GM19099 (cell line): Measurements from ENCODE around the gene RAI1.

ENCODE experiments used
- POLR2A ChIP-seq: IDR thresholded peaks from 3 replicates; pipeline ENCODE4 v1.6.1; 2011; ENCODE audit warnings: low read depth; ENCODE audit not compliant: insufficient read length; ENCODE audit errors: extremely low read depth

The RAI1 gene

GRCh38 chr17:17661834-17662385 lies 19.3 kb upstream of the RAI1 start:
- no peak for TF ChIP-seq POLR2A

GRCh38 chr17:17663160-17664063 lies 17.8 kb upstream of the RAI1 start:
- TF ChIP-seq POLR2A: no peak

GRCh38 chr17:17664064-17664452 lies 17.2 kb upstream of the RAI1 start:
- no peak for TF ChIP-seq POLR2A

- no peak for TF ChIP-seq POLR2A
Measured at GRCh38 chr17:17665255-17665654, 16.0 kb upstream of the RAI1 start.

GRCh38 chr17:17666111-17666714 lies 15.0 kb upstream of the RAI1 start:
- no peak for TF ChIP-seq POLR2A

GRCh38 chr17:17667231-17667630 lies 14.0 kb upstream of the RAI1 start:
- no peak for TF ChIP-seq POLR2A

- TF ChIP-seq POLR2A: no peak
Measured at GRCh38 chr17:17667947-17668346, 13.3 kb upstream of the RAI1 start.

GRCh38 chr17:17668358-17668757 lies 12.9 kb upstream of the RAI1 start:
- TF ChIP-seq POLR2A: no peak

GRCh38 chr17:17668775-17669579 lies 12.3 kb upstream of the RAI1 start:
- TF ChIP-seq POLR2A: no peak

GRCh38 chr17:17669580-17670235 lies 11.6 kb upstream of the RAI1 start:
- no peak for TF ChIP-seq POLR2A

- TF ChIP-seq POLR2A: no peak
Measured at GRCh38 chr17:17670701-17671305, 10.5 kb upstream of the RAI1 start.

- TF ChIP-seq POLR2A: no peak
Measured at GRCh38 chr17:17671369-17672129, 9.7 kb upstream of the RAI1 start.

- TF ChIP-seq POLR2A: no peak
Measured at GRCh38 chr17:17672453-17673368, 8.5 kb upstream of the RAI1 start.

- no peak for TF ChIP-seq POLR2A
Measured at GRCh38 chr17:17675416-17675815, 5.8 kb upstream of the RAI1 start.
